Activated naive CD8-positive, alpha-beta T cell (primary cell): ENCODE data around the gene CD22.
"Not testable (repeated sequence)": the region's sequence is repeated elsewhere in the genome, so short reads cannot be mapped to it uniquely, and the experiment has no call there.

Source experiments
- H3K27ac Mint-ChIP-seq: one replicate; pipeline ENCODE4 v1.8.0; 2021; ENCODE audit warnings: mixed read lengths
- H3K27me3 Mint-ChIP-seq: one replicate; pipeline ENCODE4 v1.8.0; 2021; ENCODE audit warnings: mixed read lengths
- H3K36me3 Mint-ChIP-seq: one replicate; pipeline ENCODE4 v1.8.0; 2021; ENCODE audit warnings: mixed read lengths
- H3K4me1 Mint-ChIP-seq: one replicate; pipeline ENCODE4 v1.8.0; 2021; ENCODE audit warnings: low read depth, mixed read lengths
- H3K4me3 Mint-ChIP-seq: one replicate; pipeline ENCODE4 v1.8.0; 2021; ENCODE audit warnings: mild to moderate bottlenecking, mixed read lengths
- H3K9me3 Mint-ChIP-seq: one replicate; pipeline ENCODE4 v1.8.0; 2021; ENCODE audit warnings: low read depth, mixed read lengths

CD22 gene

DNA sequence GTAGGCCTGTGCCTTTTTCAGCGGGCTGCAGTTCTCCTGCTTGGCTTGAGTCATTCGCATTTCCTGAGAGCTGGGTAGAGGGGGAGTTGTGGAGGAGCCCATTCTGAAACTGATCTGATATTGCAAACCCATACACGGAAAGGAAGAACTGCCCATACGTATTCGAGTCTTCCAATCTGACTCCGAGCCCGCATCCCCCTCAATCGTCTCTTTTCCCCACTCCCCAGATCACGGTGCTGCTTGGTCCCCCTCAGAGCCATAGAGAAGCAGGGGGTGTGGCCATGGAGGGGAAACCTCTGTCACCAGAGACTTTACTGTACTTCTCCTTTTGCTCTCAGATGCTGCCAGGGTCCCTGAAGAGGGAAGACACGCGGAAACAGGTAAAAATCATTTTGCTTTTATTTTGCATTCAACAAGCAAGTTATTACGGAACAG is at the start of gene CD22:
TSS of gene CD22 (plus strand) at position 337 of the 435 bp plus-strand sequence. CDS start 2,854 bp downstream, outside the sequence.
- Mint-ChIP-seq H3K27ac (no peak within 1 kb of the TSS), H3K4me1 (peaks cover 19% of the 10 kb centered on the region), H3K36me3 (no peaks in the 10 kb centered on the region), H3K4me3 (no peak within 1 kb of the TSS), H3K9me3 (no peaks in the 10 kb centered on the region), H3K27me3 (peaks cover 2% of the 10 kb centered on the region)

DNA sequence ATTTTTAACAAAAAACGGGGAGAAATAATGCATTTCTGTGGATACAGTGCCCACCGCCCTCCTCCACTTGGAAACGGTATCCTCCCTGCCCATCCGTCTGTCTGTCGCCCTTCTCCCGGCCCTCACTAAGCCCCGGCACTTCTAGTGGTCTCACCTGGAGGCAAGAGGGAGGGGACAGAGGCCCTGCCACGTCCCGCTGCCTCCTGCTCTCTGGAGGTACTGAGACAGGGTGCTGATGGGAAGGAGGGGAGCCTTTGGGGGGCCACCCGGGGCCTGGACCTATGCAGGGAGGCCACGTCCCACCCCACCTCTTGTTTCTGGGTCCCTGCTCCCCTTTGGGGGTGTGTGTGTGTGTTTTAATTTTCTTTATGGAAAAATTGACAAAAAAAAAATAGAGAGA is 49.6 kb upstream of the CD22 start:
- peaks cover 9% of the 10 kb centered on the region for H3K4me1 Mint-ChIP-seq
- no peaks in the 10 kb centered on the region for H3K36me3 Mint-ChIP-seq
- peaks cover 9% of the 10 kb centered on the region for H3K27me3 Mint-ChIP-seq
- H3K27ac Mint-ChIP-seq, result no peak overlapping the region
- H3K4me3 Mint-ChIP-seq, result no peak overlapping the region
- no peaks in the 10 kb centered on the region for H3K9me3 Mint-ChIP-seq

DNA sequence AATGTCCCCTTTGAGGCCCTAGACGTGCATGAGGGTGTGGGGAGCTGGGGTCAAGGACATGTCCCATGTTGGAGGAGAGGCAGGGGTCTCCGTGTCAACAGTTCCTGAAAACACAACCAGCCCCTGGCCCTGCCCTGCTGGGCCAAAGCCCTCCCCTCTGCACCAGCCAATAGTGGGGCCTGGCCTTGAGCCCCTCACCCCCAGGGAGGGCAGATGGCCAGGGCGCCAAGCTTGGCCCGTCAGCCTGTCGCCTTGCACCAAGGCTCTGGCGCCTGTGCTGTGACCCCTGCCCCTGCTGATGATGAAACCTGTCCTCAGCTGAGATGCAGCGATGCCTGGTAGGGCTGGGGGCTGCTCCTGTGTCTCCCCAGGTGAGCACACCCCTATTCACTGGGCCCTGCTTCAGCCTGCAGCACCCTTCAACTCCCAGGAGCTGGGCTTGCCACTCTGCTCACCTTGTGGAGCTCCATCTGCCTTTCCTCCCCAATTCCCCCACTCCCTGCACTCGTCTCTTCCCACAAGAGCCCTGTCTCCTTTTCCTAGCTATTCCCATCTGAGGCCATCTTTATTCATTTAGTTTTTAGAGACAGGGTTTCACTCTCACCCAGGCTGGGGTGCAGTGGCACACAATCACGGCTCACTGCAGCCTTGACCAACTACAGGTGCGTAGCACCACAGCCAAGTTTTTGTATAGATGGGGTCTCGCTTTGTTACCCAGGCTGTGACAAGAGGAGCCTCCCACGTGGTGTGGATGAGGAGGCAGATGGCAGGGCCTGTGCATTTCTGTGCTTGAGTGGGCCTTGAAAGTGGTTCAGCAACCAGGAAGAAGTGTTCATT is 48.8 kb upstream of the CD22 start:
- peaks cover 2% of the 10 kb centered on the region for H3K36me3 Mint-ChIP-seq
- peaks cover 9% of the 10 kb centered on the region for H3K4me1 Mint-ChIP-seq
- H3K27ac Mint-ChIP-seq, result no peak overlapping the region
- peaks cover 13% of the 10 kb centered on the region for H3K27me3 Mint-ChIP-seq
- H3K9me3 Mint-ChIP-seq, result no peaks in the 10 kb centered on the region
- no peak overlapping the region for H3K4me3 Mint-ChIP-seq

DNA sequence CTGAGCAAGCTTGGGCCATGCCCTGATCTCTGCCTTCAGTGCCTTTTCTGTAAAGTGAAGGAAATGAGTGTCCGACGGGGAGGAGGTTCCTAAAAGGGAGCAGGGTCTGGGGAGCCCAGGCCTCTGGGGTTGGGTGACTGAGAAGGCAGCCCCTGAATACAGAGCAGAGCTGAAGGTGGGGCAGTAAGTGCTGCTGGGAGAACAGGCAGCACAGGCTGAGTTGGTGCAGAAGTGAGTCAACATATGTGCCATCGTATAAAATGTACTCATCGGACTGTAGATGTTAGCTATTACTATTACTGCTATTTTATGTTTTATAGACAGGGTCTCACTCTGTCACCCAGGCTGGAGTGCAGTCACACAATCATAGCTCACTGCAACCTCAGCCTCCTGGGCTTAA is 47.7 kb upstream of the CD22 start:
- Mint-ChIP-seq H3K9me3 (no peaks in the 10 kb centered on the region), H3K36me3 (peaks cover 2% of the 10 kb centered on the region), H3K4me3 (no peak overlapping the region), H3K27me3 (peaks cover 15% of the 10 kb centered on the region), H3K4me1 (peaks cover 7% of the 10 kb centered on the region), H3K27ac (no peak overlapping the region)

DNA sequence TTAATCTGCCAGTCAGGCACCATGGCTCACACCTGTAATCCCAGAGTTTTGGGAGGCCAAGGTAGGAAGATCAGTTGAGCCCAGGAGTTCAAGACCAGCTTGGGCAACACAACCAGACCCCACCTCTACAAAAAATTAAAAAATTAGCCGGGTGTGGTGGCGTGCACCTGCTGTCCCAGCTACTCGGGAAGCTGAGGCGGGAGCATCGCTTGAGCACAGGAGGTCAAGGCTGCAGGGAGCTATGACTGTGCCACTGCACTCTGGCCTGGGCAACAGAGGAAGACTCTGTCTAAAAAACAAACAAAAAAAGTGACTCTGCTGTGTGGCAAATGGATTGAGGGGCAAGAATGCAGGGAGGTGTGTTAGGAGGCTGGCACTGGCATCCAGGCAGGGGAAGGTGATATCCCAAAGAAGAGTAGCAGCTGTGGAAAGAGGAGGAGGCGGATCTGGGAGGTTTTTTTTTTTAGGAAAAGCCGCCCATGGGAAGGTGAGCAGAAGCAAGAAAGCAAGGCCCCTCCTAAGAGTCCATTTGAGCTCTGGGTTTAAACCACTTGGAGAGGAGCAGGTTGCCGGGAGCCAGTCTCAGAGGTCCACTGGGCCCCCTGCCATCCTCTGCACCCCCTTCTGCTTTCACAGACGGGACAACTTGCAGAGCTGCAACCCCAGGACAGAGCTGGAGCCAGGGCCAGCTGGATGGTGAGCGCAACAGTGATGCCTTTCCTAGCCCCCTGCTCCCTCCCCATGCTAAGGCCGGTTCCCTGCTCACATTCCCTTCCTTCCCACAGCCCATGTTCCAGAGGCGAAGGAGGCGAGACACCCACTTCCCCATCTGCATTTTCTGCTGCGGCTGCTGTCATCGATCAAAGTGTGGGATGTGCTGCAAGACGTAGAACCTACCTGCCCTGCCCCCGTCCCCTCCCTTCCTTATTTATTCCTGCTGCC is 44.6 kb upstream of the CD22 start:
- Mint-ChIP-seq H3K9me3 (no peaks in the 10 kb centered on the region), H3K36me3 (peaks cover 2% of the 10 kb centered on the region), H3K27me3 (peaks cover 15% of the 10 kb centered on the region), H3K4me1 (peaks cover 7% of the 10 kb centered on the region), H3K4me3 (no peak overlapping the region), H3K27ac (no peak overlapping the region)

DNA sequence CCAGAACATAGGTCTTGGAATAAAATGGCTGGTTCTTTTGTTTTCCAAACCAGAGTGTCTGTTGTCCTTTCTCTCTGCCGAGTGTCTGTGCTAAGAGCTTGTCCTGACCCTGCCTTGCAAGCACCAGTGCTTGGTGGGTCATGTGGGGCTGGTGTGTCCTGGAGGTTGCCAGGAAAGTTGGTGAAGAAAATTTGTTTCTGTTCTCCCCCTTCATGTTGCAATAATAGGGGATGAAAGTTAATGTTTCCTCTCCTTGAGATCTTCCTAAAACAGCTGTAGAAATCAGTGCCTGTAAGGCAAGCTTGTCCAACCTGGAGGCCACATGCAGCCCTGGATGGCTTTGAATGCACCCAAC is 43.9 kb upstream of the CD22 start:
- Mint-ChIP-seq H3K9me3 (no peaks in the 10 kb centered on the region), H3K36me3 (peaks cover 2% of the 10 kb centered on the region), H3K4me3 (no peak overlapping the region), H3K27ac (no peak overlapping the region), H3K4me1 (peaks cover 7% of the 10 kb centered on the region), H3K27me3 (peaks cover 15% of the 10 kb centered on the region)

DNA sequence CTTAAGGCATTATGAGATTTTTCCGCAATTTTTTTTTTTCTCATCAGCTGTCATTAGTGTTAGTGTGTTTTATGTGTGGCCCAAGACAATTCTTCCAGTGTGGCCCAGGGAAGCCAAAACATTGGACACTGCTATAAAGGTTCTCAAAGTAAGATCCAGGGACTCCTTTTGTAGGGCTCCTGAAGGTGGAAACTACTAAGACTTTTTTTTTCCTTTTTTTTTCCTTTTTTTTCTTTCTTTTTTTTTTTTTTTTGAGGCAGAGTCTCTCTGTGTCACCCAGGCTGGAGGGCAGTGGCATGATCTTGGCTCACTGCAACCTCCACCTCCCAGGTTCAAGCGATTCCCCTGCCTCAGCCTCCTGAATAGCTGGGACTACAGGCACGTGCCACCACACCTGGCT is 43.5 kb upstream of the CD22 start:
- H3K27me3 Mint-ChIP-seq, result peaks cover 15% of the 10 kb centered on the region
- not testable (repeated sequence) for H3K4me3 Mint-ChIP-seq, H3K36me3 Mint-ChIP-seq, H3K27ac Mint-ChIP-seq, H3K9me3 Mint-ChIP-seq, H3K4me1 Mint-ChIP-seq

DNA sequence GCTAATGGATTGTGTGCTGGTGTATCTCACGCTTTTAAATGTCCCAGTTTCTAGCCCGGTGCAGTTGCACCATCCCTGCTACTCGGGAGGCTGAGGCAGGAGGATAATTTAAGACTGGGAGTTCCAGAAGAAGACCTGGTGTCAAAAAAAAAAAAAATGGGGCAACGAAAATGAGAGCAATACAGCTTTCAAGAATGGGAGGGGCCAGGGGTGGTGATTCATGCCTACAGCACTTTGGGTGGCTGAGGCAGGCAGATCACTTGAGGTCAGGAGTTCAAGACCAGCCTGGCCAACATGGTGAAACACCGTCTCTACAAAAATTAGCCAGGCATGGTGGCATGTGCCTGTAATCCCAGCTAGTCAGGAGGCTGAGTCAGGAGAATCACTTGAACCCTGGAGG is 42.9 kb upstream of the CD22 start:
- H3K4me1 Mint-ChIP-seq, H3K36me3 Mint-ChIP-seq, H3K27ac Mint-ChIP-seq, H3K9me3 Mint-ChIP-seq, H3K4me3 Mint-ChIP-seq: not testable (repeated sequence)
- H3K27me3 Mint-ChIP-seq, result peaks cover 15% of the 10 kb centered on the region

DNA sequence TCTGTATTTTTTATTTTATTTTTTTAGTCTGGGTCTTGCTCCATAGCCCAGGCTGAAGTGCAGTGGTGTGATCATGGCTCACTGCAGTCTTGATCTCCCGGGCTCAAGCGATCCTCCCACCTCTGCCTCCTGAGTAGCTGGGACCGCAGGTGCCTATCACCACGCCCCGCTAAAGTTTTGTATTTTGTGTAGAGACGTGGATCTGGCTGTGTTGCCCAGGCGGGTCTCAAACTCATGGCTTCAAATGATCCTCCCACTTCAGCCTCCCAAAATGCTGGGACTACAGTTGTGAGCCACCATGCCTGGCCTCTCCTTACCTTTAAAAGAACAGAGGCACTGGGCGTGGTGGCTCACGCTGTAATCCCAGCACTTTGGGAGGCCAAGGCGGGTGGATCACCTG is 41.3 kb upstream of the CD22 start:
- Mint-ChIP-seq H3K27me3 (peaks cover 15% of the 10 kb centered on the region), H3K27ac (no peak overlapping the region), H3K4me3 (no peak overlapping the region), H3K9me3 (no peaks in the 10 kb centered on the region), H3K36me3 (peaks cover 2% of the 10 kb centered on the region), H3K4me1 (peaks cover 3% of the 10 kb centered on the region)

DNA sequence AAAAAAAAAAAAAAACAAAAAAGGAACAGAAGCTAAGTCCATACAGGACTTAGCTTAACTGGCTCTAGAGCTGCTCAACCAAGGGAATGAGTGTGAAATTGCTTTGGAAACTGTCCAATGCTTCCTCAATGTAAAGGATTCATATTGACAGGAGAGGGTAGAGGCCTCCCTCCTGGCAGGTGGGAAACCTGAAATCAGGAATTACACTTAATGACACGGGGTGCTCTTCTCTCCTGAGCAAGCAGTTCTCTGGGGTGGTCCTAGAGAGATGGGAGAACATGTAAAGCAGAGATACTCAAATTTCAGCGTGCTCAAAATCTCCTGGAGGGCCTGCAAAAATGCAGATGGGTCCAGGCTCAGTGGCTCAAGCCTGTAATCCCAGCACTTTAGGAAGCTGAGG is 40.7 kb upstream of the CD22 start:
- Mint-ChIP-seq H3K9me3 (no peaks in the 10 kb centered on the region), H3K4me3 (no peak overlapping the region), H3K36me3 (peaks cover 2% of the 10 kb centered on the region), H3K27me3 (peaks cover 10% of the 10 kb centered on the region), H3K27ac (no peak overlapping the region), H3K4me1 (no peaks in the 10 kb centered on the region)

DNA sequence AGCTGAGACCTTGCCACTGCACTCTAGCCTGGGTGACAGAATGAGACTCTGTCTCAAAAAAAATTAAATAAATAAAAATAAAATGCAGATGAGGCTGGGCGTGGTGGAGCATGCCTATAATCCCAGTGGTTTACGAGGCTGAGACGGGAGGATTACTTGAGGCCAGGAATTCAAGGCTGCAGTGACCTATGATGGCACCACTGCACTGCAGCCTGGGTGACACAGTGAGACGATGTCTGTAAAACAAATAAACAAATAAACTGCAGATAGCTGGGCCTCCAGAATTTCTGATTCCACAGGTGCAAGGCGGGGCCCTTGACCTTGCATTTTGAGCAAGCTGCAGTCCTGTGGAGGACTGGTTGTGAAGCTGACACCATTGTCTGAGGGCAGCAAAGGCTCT is 40.1 kb upstream of the CD22 start:
- Mint-ChIP-seq H3K36me3 (peaks cover 2% of the 10 kb centered on the region), H3K4me3 (no peak overlapping the region), H3K4me1 (no peaks in the 10 kb centered on the region), H3K9me3 (no peaks in the 10 kb centered on the region), H3K27me3 (peaks cover 8% of the 10 kb centered on the region), H3K27ac (no peak overlapping the region)

DNA sequence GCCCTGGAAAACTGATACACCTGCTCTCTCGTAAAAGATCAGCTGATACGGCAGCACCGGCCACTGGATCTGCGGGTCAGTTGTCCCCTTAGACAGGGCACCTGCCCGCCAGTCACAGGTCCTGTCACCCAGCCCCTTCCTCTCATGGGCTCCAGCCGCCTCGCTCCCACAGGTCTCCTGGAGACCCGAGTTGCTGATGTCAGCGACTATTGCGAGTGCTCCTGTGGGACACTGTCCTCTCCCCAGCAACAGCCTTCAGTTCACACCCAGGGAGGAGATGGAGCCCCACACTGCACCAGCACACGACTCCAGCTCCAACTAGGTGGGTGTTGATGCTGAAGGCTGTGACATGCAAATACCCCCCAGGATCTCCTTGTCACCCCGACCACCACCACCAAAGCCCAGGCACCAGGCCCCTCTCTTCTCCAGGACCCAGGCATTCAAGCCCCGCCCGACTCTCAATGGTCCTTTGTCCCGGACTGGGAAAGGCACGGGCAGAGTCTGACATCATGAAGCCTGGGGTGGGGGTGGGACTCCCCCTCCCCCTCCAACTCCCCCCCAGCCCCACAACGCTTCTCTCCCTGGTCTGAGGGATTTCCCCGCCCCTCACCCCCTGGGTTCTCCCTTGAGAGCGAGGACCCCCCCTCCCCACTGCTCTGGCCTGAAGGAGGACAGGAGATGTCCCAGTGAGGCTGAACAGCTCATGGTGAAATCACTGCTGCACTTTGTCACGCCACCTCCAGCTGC is 38.4 kb upstream of the CD22 start:
- Mint-ChIP-seq H3K27me3 (no peaks in the 10 kb centered on the region), H3K36me3 (no peaks in the 10 kb centered on the region), H3K27ac (no peak overlapping the region), H3K9me3 (no peaks in the 10 kb centered on the region), H3K4me3 (no peak overlapping the region), H3K4me1 (peaks cover under 1% of the 10 kb centered on the region)

DNA sequence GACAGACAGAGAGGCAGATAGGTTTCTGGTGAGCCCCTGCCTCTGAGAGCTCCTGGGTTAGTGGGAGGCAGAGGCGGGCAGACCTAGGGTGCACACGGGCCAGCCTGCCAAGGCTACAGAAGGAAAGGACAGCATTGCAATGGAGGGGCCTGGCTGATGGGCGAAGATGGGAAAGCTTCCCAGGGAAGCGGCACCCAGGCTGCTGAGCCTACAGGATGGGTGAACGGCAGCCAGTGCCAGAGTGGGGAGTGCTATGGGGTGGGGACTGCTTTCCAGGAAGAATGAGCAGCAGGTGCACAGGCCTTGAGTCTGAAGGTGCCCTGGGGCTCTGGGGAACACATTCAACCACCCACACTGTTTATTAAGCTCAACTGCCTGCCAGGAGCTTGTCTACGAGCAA is 37.7 kb upstream of the CD22 start:
- Mint-ChIP-seq H3K36me3 (no peaks in the 10 kb centered on the region), H3K4me3 (no peak overlapping the region), H3K4me1 (peaks cover 6% of the 10 kb centered on the region), H3K9me3 (no peaks in the 10 kb centered on the region), H3K27ac (no peak overlapping the region), H3K27me3 (no peaks in the 10 kb centered on the region)

DNA sequence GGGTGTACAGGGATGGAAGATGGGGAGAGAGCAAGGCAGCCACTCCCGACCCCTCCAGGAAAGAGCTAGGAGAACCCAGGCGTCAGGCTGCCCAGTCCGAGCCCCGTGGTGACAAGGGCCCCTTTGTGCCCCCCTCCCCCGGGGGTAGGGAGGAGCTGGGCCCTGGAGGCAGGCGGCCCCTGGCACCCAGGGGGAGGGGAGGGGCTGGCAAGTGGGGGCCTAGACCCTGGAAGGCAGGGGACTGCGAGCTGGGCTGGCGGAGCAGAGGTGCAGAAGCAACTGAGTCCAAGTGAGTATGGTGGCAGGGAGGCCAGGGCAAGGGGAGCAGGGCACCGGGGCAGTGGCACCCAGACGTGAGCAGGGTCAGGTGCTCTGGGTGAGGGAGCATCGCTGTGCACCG is 37.1 kb upstream of the CD22 start, which contains the start of gene MAG:
TSS of gene MAG (plus strand) at position 246 of the 400 bp plus-strand sequence. CDS start 3,248 bp downstream, outside the sequence.
- Mint-ChIP-seq H3K27me3 (no peaks in the 10 kb centered on the region), H3K36me3 (no peaks in the 10 kb centered on the region), H3K9me3 (no peaks in the 10 kb centered on the region), H3K4me1 (peaks cover 6% of the 10 kb centered on the region), H3K27ac (no peak within 1 kb of the TSS), H3K4me3 (no peak within 1 kb of the TSS)
